Skin epidermis (tissue), 12 donors: ENCODE data around the gene RADIL.

ENCODE experiments used
- H3K27ac ChIP-seq, 21 experiments: fragments of 200-600 bp; sonication (generic) in 11 of 21; one replicate each; pipeline ENCODE4 v1.5.0; 2020; ENCODE audit warnings: mild to moderate bottlenecking in 3 of 21, inconsistent platforms in 2 of 21, moderate library complexity in 2 of 21
- H3K4me3 ChIP-seq, 7 experiments: fragments of 200-600 bp; sonication (generic) in 2 of 7; one replicate each; pipeline ENCODE4 v1.5.0; 2020; ENCODE audit warnings: inconsistent platforms in 2 of 7, mild to moderate bottlenecking in 2 of 7, moderate library complexity in 1 of 7

The RADIL gene

DNA sequence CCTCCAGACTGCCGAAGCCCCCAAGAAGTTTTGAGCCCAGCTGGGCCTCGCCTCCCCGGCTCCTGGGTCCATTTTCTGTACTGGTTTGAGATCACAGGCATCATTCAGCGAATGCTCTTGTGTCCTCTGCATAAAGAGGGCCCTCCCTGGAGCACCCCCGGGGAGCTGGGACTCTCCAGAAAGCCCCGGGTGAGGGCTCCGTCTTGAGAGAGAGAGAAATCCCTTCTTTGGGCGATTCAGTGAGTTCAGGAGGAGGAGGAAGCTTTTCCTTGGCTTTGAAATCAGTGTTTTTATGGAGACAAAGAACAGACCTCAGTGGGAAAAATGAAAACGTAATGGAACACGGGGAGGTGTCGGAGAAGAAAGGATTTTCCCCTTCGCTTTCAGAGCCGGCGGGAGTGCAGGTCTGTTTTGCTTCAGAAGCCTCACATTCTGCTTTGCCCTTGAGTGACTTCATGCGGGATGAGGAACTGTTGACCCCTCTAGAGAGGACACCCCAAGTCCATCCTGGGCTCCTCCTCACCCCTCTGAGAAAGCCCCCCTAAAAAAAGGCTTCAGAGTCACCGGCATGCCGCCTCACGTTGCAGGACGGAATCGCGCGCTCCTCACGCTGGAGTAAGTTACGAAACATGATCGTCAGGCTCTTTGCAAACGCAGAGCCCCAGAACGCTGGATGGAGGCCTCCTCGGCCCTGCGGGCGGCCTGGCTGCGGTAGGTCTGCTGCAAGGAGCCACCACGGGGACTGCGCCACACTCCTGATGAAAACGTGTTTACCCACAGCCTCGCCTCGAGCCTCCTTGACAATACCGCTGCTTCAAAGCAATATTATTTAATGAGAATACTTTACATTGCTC, 116.6 kb downstream of the RADIL start:
- Histone ChIP-seq H3K27ac (peak overlapping the region in 1 of 21 experiments; percentile 18), H3K4me3 (no peak overlapping the region)

DNA sequence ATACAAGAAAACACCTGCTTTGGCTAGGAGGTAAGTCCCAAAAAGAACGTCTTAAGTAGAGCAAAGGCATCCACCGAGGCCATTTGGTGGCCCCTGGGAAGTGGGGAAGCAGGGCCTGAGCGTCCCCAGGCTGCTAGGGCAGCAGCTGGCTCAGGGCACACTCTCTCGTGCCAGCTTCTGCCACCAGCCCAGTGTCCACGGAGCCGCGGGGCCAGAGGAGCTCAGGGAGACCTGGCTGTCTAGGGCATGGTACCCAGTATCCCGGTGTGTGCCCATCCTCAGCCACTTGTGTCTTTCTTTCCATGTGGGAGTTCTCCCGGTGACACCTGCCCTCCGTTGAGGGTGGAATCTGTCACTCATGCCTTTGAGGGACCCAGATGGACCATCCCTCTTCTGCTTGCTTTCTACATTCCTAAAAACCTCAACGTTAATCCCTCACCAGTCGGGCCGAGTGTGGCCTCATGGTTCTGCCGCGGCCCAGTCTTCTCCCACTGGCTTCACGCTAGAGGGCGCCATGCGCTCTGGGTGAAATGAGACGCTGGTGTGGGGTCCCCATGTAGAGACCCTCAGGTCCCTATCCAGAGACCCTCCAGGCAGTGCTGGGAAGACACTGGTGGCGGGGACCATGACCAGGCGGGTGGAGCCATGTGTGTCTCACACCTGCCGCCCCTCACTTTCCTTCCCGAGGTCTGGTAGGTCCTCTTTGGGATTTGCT, 117.6 kb downstream of the RADIL start:
- Histone ChIP-seq H3K27ac (peak overlapping the region in 1 of 21 experiments; percentile 25), H3K4me3 (no peak overlapping the region)

DNA sequence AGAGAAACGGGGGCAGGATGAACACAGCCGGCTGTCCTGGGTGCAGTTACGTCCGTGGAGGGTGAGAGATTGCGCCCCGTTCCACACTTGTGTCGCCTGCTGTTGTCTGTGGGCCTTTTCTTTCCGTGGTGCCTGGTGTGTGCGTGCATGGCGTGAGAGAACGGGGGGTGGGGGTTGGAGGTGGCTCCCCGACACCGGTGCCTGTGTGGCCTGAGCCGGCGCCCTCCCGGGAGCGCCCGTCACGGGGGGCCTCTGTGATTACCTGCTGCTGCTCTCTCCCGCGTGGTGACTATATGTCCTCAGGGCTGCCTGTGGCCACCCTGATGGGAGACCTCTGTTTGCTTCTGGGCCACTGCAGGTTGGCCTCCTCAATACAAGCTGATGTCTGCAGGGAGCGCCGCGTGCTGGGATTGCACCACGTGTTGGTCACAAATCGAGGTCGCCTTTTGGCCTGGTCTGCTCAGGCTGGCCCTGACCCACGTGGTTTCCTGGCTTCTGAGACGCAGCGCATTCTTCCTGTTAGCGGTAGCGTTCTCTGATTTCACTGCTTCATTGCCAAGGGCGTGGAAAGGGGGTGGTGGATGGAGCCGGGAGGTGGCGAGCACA, 119.0 kb downstream of the RADIL start:
- no peak overlapping the region for H3K4me3 ChIP-seq
- no peak overlapping the region for H3K27ac ChIP-seq

DNA sequence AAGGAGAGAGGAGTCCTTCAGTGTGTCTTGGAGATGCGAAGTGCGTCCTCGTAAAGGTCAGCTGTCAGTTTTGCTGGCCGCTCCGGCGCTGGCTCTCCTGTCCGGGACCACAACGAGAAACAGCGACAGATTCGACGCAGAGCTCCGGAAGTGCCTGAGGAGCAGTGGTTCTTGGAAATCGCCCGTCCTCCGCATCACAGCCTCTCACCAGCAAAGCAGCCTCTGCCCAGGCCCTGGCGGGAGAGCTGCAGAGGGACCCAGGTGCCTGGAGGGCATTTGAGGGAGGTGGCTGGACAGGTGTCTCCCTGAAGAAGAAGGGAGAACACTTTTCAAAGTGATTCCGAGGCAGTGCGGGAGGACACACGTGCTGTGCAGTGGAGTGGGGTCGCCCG, 119.7 kb downstream of the RADIL start:
- no peak overlapping the region for H3K4me3 ChIP-seq
- no peak overlapping the region for H3K27ac ChIP-seq

DNA sequence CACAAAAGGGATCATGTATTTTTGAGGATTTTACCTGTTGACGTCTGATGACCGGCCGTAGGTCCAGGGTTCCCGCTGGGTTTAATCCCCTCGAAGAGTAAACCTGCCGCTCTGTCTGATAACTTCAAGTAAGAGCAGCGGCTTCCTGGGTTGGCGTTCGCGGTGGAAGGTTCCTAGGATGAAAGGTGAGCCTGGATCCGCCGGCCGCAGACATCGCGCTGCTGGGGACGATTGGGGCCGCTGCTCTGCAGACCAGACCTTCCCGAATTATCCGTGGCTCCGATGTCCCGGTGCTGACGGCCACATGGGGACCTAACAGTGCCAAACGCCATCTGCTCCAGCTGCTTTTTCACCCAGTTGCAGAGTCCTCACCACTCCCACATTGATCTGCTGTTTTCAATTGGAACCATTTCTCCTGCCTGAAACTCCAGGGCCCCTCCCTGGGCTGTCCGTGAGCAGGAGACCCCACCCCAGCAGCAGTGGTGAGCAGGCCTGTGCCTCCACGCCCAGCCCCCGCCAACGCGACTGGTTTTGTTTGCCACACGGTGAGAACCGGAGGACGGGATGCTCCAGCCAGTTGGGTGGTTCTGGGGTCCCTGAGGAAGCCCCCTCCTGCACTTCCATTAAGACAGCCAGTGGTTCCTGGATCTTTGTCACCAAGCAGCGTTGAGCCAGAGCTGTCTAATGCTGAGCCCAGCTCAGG, 120.3 kb downstream of the RADIL start:
- no peak overlapping the region for H3K27ac ChIP-seq
- H3K4me3 ChIP-seq, result no peak overlapping the region

DNA sequence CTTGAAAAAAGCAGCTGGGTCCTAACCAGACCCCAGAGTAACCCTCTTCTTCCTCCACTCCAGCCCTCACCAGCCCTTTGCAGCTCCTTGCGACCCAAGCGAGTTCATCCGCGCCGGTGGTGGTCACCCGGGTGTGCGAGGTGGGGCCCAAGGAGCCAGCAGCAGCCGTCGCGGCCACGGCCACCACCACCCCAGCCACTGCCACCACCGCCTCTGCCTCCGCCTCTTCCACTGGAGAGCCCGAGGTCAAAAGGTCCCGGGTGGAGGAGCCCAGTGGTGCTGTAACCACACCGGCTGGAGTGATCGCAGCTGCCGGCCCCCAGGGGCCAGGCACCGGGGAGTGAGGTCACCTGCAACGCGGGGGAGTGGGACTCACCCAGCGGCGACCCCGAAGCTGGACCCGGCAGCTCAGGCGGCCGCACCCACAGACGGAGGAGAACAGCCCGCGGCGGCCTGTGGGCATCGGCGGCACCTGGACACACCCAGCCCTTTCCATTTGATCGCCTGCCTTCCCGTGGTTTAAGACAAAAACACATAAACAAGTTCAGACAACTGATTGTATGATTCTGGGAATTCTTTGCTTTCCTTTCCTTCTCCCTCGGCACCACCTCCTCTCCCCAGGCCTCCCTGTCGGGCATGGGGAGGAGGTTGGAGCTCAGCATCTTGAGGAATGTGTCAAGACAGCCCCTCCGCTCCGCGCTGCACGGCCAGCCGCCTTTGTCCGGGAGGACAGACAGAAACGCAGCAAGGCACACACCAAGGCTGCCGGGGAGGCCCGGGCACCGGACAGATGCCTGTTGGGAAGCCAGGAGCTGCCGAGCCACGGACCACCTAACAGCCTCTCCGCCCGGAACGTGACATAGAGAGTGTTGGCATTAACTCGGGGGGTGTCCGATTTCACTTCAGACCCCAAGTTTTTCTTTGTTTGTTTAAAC, 121.1 kb downstream of the RADIL start:
- Histone ChIP-seq H3K27ac (peak overlapping the region in 2 of 21 experiments; percentile 14 to 15), H3K4me3 (no peak overlapping the region)

DNA sequence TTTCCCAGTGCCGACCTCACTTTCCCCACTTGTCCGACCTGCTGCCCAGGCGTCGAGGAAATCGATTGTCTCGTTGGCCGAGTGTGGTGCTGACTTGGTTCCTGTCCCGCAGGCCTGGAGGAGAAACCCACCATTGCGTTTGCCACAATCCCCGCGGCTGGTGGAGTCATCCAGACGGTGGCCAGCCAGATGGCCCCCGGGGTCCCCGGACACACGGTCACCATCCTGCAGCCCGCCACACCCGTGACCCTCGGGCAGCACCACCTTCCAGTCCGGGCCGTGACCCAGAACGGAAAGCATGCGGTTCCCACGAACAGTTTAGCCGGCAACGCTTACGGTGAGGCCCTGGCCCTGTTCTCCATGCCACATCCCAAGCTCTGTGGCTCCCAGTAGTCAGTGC, 122.6 kb downstream of the RADIL start:
- Histone ChIP-seq H3K27ac (no peak overlapping the region), H3K4me3 (no peak overlapping the region)

DNA sequence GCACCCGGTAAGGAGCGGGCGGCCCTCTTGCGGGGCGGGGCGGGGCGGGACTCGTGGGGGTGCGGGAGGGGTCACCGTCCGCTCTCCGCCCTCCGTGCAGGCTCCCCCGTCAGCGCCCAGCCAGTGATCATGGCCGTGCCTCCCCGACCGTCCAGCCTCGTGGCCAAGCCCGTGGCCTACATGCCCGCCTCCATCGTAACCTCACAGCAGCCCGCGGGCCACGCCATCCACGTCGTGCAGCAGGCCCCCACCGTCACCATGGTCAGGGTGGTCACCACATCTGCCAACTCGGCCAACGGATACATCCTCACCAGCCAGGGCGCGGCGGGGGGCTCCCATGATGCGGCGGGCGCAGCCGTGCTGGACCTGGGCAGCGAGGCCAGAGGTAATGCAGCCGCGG, 124.3 kb downstream of the RADIL start:
- H3K27ac ChIP-seq, result no peak overlapping the region
- no peak overlapping the region for H3K4me3 ChIP-seq

DNA sequence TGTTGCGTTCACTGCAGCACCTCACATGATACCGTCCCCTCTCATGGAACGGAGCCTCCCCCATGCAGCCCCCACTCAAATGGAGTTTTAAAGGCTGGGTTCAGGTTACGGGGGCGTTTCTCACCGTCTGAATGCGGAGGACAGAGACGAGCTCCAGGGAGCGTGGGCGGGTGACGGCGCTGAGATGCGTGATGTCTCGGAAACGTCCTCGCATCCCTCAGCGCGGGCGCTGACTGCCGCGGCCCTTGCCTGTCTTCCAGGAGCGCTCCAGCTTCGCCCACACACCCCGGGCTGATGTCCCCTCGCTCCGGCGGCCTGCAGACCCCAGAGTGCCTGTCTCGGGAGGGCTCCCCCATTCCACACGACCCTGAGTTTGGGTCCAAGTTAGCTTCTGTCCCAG, 124.7 kb downstream of the RADIL start:
- no peak overlapping the region for H3K27ac ChIP-seq

DNA sequence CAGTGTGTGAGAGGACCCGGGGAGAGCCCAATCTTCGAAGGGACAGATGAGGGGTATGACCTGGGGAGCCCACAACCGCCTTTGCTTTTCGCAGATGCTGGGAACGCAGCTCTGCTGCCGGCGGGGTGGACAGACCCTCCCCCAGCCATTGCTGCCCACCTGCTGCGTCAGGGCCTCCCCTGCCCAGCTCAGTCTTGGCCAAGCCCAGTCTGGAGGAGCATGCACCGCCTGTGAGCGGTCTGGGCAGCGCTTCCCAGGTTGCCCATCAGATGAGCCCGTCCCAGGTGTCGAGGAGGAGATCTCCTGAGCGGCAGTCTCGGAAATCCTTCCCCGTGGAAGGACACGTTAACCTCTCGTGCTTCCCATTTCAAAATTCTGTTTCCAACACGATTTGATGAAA, 125.4 kb downstream of the RADIL start:
- no peak overlapping the region for H3K4me3 ChIP-seq
- H3K27ac ChIP-seq, result no peak overlapping the region

More for the DNA sequence above, 124.7 kb downstream of the RADIL start:
- H3K4me3 ChIP-seq, result no peak overlapping the region

DNA sequence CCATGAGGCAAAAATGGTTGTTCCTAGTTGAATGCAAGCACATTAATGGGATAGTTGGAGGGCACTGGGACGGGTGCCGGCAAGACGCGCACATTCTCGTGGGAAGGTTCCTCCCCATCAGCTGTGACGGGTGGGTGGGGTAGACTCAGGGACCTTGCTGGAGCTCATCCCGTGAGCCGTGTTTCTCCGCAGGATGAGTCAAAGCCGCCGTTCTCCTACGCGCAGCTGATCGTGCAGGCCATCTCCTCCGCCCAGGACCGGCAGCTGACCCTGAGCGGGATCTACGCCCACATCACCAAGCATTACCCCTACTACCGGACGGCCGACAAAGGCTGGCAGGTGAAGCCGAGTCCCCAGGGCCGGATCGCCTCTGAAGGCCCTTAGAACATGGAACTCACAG, 128.5 kb downstream of the RADIL start:
- Histone ChIP-seq H3K4me3 (no peak overlapping the region), H3K27ac (no peak overlapping the region)

DNA sequence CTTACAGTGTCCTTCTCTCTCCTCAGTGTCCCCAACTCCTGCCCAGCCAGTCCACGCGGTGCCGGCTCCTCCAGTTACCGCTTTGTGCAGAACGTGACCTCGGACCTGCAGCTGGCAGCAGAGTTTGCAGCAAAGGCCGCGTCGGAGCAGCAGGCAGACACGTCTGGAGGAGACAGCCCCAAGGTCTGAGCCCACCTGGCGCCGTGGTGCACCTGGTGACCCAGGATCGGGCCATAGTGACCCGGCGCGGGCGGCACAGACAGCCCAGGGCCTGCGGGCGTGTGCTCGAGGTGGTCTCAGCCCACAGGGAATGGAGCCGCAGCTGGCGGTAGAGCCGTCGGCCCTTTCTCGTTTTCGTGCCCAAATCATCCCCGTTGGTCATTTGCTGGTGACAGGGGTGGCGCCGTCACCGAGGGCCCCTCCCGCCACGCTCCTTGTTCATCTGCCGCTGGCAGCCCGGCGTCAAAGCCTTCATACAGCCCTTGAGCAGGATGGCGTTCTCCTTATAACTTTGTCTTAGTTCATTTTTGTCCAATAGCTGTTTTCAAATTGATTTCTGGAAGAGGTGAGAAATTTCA, 129.0 kb downstream of the RADIL start:
- Histone ChIP-seq H3K27ac (no peak overlapping the region), H3K4me3 (no peak overlapping the region)

DNA sequence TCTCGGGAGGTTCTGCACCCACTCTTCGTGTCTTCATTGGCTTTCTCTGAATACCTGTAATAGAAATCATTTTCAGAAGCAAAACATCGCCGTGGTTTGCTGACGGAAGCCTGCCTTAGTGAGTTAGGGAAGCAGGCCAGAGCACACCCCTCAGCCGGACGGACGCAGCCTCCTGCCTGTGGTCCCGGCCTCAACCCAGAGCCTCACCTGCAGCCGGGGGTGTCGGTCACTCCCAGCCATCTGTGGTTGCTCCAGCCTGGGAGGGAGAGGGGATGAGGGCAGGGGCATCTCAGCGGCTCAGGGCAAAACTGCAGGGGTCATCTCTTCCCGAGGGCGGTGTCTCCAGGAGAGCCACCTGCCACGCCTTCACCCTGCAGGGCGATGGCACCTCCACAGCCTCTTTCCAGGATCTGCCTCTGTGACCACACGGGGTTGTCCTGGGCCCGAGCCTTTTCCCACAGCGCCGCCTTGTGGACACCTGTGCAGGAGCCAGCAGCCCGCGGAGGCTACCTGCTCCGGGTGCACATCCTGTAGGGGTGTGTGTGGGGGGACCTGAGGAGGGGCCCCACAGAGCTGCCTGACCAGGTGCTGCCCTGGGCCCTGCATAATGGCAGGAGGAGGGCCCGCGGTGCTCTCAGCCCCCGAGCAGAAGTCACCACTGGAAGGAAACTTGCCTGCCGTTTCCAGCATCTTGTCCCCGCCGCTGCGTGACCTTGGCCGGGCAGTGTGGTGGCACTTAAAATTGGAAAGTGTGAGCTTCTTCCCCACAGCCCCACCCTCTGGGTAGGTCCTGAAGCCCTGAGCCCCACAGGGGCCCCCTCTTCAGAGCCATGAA, 129.7 kb downstream of the RADIL start:
- no peak overlapping the region for H3K4me3 ChIP-seq
- H3K27ac ChIP-seq, result peak overlapping the region in 1 of 21 experiments; percentile 12

DNA sequence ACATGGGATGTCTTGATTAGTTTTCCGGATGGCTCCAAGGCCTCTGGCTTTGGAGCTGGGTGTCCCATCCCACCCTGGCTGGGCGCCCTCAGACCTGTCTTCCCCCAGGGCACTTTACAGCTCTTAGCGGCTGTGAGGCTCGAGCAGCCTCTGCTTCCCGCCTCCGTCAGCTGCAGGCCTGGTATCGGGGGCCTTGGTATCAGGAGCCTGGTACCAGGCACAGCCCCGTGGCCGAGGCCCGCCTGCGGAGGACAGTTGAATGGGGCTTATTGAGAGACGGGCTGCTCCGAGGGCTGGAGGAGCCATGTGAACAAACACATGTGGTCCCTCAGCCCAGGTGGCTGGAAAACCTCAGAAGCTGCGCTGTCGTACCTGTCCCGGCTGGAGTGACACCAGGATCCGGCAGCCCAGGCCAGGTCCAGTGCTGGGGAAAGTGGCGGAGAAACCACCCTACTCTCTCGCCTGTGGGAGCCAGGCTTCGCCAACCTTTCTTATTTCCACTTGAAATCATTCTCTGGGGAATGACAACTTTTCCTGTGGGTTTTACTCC, 132.0 kb downstream of the RADIL start:
- no peak overlapping the region for H3K27ac ChIP-seq
- H3K4me3 ChIP-seq, result no peak overlapping the region

DNA sequence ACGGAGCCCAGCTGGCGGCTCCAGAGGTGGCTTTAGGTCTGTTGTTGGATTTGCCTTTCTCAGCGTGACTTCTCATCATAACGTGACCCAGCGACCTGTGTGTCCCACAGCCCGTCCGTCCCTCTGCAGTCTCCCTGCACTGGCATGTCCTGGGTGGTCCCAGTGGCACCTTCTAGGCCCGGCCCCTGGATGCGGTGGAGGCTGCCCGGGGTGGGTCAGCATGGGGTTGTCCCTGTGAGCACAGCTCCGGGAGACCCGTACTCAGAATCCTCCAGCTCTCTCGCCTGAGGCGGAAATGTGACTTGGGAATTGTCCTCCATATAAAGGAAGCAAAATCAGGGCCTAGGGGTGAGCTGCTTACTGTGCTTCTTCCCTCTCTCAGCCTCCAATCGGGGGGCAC, 133.7 kb downstream of the RADIL start:
- Histone ChIP-seq H3K27ac (peak overlapping the region in 8 of 21 experiments; percentile 4 to 57 (median 32)), H3K4me3 (no peak overlapping the region)

DNA sequence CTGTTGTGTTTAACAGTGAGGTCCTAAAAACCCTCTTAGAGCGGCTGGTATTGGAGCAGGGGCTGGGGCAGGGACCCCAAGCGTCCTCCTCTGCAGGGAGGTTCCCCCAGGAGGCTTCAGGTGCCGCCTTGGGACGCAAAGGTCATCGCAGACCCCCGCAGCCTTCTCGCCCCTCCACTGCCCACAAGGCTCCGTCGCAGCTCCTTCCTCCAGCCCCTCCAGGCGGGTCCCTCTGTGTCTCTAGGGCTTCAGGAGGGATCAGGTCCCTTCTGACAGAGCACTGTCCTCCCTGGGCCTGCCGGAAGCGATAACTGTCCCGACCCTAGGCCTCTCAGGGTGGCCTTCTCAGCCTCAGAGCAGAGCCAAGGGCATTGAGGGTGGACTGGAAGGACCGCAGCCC, 134.2 kb downstream of the RADIL start:
- peak overlapping the region in 8 of 21 experiments; percentile 4 to 57 (median 32) for H3K27ac ChIP-seq
- H3K4me3 ChIP-seq, result no peak overlapping the region
